HepG2 (cell line): ENCODE measurements around the gene DCTN1. TPM values are rescaled to one million over a fixed set of nuclear protein-coding genes. Genes with fewer than 3 reads are reported as not detected.

Source experiments
- ADNP ChIP-seq: sonication (generic); formaldehyde crosslinking; IDR thresholded peaks from 2 replicates; pipeline ENCODE4 v1.4.0; 2020; ENCODE audit warnings: missing genetic modification reagents
- ARNT ChIP-seq: fragments of 450-650 bp; IDR thresholded peaks from 2 replicates; pipeline ENCODE4 v1.6.1; 2017
- FOXJ3 ChIP-seq: sonication (generic); formaldehyde crosslinking; IDR thresholded peaks from 2 replicates; pipeline ENCODE4 v1.4.0; 2020; ENCODE audit warnings: missing genetic modification reagents, mild to moderate bottlenecking, borderline replicate concordance
- FOXM1 ChIP-seq: sonication (generic); formaldehyde crosslinking; IDR thresholded peaks from 2 replicates; pipeline ENCODE4 v1.5.0; 2020; ENCODE audit warnings: missing genetic modification reagents
- HIC2 ChIP-seq: sonication (generic); formaldehyde crosslinking; IDR thresholded peaks from 2 replicates; pipeline ENCODE4 v1.9.0; 2022; ENCODE audit warnings: low read depth, missing genetic modification reagents
- HNF4G ChIP-seq, 2 experiments: sonication (generic) in 1 of 2; formaldehyde crosslinking in 1 of 2; IDR thresholded peaks; 2 replicates each; pipeline versions ENCODE4 v1.4.0 to v1.6.1; 2011 to 2020; ENCODE audit warnings: borderline replicate concordance in 2 of 2, low read depth in 2 of 2, mild to moderate bottlenecking in 2 of 2, low read length in 1 of 2, missing genetic modification reagents in 1 of 2, moderate library complexity in 1 of 2
- KLF9 ChIP-seq: IDR thresholded peaks from 2 replicates; pipeline ENCODE4 v1.6.1; 2016; ENCODE audit warnings: low read depth
- MEF2D ChIP-seq: sonication (generic); formaldehyde crosslinking; IDR thresholded peaks from 2 replicates; pipeline ENCODE4 v1.5.1; 2020; ENCODE audit warnings: mild to moderate bottlenecking, missing genetic modification reagents
- NFE2 ChIP-seq: sonication (generic); formaldehyde crosslinking; IDR thresholded peaks from 2 replicates; pipeline ENCODE4 v1.4.0; 2020; ENCODE audit warnings: missing genetic modification reagents
- PRPF4 ChIP-seq: fragments of 200-400 bp; formaldehyde crosslinking; IDR thresholded peaks from 2 replicates; pipeline ENCODE4 v1.6.1; 2016; ENCODE audit warnings: low read length, low read depth; ENCODE audit not compliant: poor library complexity, severe bottlenecking
- RAD21 ChIP-seq: fragments of 450-650 bp; formaldehyde crosslinking; IDR thresholded peaks from 2 replicates; pipeline ENCODE4 v1.5.0; 2020; ENCODE audit warnings: mild to moderate bottlenecking
- RFX1 ChIP-seq: fragments of 450-650 bp; IDR thresholded peaks from 2 replicates; pipeline ENCODE4 v1.6.1; 2017
- ZNF224 ChIP-seq: sonication (generic); formaldehyde crosslinking; IDR thresholded peaks from 2 replicates; pipeline ENCODE4 v1.5.0; 2020; ENCODE audit warnings: mild to moderate bottlenecking, missing genetic modification reagents
- ZNF256 ChIP-seq: sonication (generic); formaldehyde crosslinking; conservative IDR thresholded peaks from 2 replicates; pipeline ENCODE4 v1.4.0; 2020; ENCODE audit warnings: missing genetic modification reagents
- ZNF333 ChIP-seq: sonication (generic); formaldehyde crosslinking; IDR thresholded peaks from 2 replicates; pipeline ENCODE4 v1.4.0; 2020; ENCODE audit warnings: mild to moderate bottlenecking, missing genetic modification reagents, borderline replicate concordance
- ZNF44 ChIP-seq: sonication (generic); formaldehyde crosslinking; IDR thresholded peaks from 2 replicates; pipeline ENCODE4 v1.5.1; 2020; ENCODE audit warnings: mild to moderate bottlenecking, missing genetic modification reagents
- ZNF639 ChIP-seq: conservative IDR thresholded peaks from 2 replicates; pipeline ENCODE4 v1.6.1; 2018; ENCODE audit warnings: missing genetic modification reagents
- ZNF776 ChIP-seq: sonication (generic); formaldehyde crosslinking; IDR thresholded peaks from 2 replicates; pipeline ENCODE4 v1.4.0; 2020; ENCODE audit warnings: mild to moderate bottlenecking, missing genetic modification reagents
- polyA plus RNA-seq, 8 experiments: library from polyadenylated mRNA; depleted of rRNA in 3 of 8; stranded (reverse) in 7 of 8; unstranded in 1 of 8; fragments of >200 nt; fragmentation: Illumina TruSeq in 4 of 8; extraction: Trizol in 4 of 8; gene quantifications; 2 replicates each; pipeline versions ENCODE4 v1.2.1 to v1.2.3, GENCODE V29; 2011 to 2016; ENCODE audit warnings: low read depth in 4 of 8, missing spikeins in 1 of 8, mixed read lengths in 1 of 8; ENCODE audit not compliant: insufficient read depth in 1 of 8
- total RNA-seq, 5 experiments: library from RNA; depleted of rRNA; stranded (reverse); fragments of >200 nt; fragmentation: Illumina TruSeq; extraction: Trizol; gene quantifications; 2 replicates each; pipeline ENCODE4 v1.2.3, GENCODE V29; 2016; ENCODE audit warnings: low read depth in 1 of 5
- TF ChIP-seq, protein P1 (sequence below): sonication (generic); formaldehyde crosslinking; IDR thresholded peaks from 2 replicates; pipeline ENCODE4 v1.5.0; 2020; ENCODE audit warnings: missing genetic modification reagents, mild to moderate bottlenecking, borderline replicate concordance
- TF ChIP-seq, protein P2 (sequence below): sonication (generic); formaldehyde crosslinking; IDR thresholded peaks from 2 replicates; pipeline ENCODE4 v1.5.0; 2020; ENCODE audit warnings: missing genetic modification reagents, mild to moderate bottlenecking, borderline replicate concordance

Gene DCTN1
- total and polyA plus RNA-seq, 2 of the 13 experiments (the other 11 are each of a cell fraction or from before 2014, with no cell fraction given), result 73.2 to 122 TPM

GRCh38 chr2:74392449-74392743 is 12.3 kb upstream of the DCTN1 start (continued):
- TF ChIP-seq ZNF639 (CRISPR knock-in tag), result no peak
- TF ChIP-seq, protein P1, sequence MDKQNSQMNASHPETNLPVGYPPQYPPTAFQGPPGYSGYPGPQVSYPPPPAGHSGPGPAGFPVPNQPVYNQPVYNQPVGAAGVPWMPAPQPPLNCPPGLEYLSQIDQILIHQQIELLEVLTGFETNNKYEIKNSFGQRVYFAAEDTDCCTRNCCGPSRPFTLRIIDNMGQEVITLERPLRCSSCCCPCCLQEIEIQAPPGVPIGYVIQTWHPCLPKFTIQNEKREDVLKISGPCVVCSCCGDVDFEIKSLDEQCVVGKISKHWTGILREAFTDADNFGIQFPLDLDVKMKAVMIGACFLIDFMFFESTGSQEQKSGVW (CRISPR knock-in tag), result no peak
- TF ChIP-seq HIC2 (CRISPR knock-in tag), result no peak
- TF ChIP-seq ARNT, result no peak
- TF ChIP-seq HNF4G (IDR thresholded peaks at IDR 0.05; ENCODE audit: borderline replicate concordance, low read depth, low read length), result no peak
- TF ChIP-seq HNF4G (CRISPR knock-in tag; IDR thresholded peaks at IDR 0.05; ENCODE audit: borderline replicate concordance, low read depth), result no peak
- TF ChIP-seq ZNF333 (CRISPR knock-in tag), result no peak
- no peak for TF ChIP-seq RAD21 (CRISPR knock-in tag)
- TF ChIP-seq, protein P2, sequence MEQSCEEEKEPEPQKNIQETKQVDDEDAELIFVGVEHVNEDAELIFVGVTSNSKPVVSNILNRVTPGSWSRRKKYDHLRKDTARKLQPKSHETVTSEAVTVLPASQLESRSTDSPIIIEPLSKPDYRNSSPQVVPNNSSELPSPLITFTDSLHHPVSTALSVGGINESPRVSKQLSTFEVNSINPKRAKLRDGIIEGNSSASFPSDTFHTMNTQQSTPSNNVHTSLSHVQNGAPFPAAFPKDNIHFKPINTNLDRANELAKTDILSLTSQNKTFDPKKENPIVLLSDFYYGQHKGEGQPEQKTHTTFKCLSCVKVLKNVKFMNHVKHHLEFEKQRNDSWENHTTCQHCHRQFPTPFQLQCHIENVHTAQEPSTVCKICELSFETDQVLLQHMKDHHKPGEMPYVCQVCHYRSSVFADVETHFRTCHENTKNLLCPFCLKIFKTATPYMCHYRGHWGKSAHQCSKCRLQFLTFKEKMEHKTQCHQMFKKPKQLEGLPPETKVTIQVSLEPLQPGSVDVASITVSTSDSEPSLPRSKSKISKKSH (CRISPR knock-in tag), result no peak
- no peak for TF ChIP-seq RFX1
- TF ChIP-seq FOXM1, result no peak
- TF ChIP-seq FOXJ3, result no peak
- peak; percentile 35; the same call in 1 of the 2 replicates for TF ChIP-seq ZNF256 (CRISPR knock-in tag)
- TF ChIP-seq PRPF4, result no peak
- TF ChIP-seq ZNF776 (CRISPR knock-in tag), result no peak
- 0 out of 2 replicates have a peak, but pooled peaks have one; percentile 2 for TF ChIP-seq KLF9 (CRISPR knock-in tag)
- no peak for TF ChIP-seq ZNF224 (CRISPR knock-in tag)
- TF ChIP-seq NFE2, result no peak
- TF ChIP-seq ZNF44 (CRISPR knock-in tag), result no peak
- TF ChIP-seq ADNP (CRISPR knock-in tag), result peak; percentile 55; the same call in 1 of the 2 replicates
- no peak for TF ChIP-seq MEF2D (CRISPR knock-in tag)
